ENCODE data around the gene SLC22A12. TPM values are rescaled to one million over a fixed set of nuclear protein-coding genes. Genes with fewer than 3 reads are reported as not detected.

SLC22A12 gene
- polyA plus RNA-seq, 1 of the 3 experiments (the other 2 are of a cell fraction) = not detected

- TF ChIP-seq NRF1 (IDR thresholded peaks at IDR 0.05; ENCODE audit: low read depth, low read length) = no peak
- no peak for TF ChIP-seq CTCF (IDR thresholded peaks at IDR 0.05)
- no peak for TF ChIP-seq EP300 (IDR thresholded peaks at IDR 0.05; ENCODE audit: borderline replicate concordance in 1 of 2, low read depth in 1 of 2, low read length in 1 of 2)
- no peak for TF ChIP-seq GATA2 (CRISPR knock-in tag; IDR thresholded peaks at IDR 0.05)
- TF ChIP-seq FOXM1 (IDR thresholded peaks at IDR 0.05; ENCODE audit: low read depth) = no peak
- TF ChIP-seq FOXJ3 (CRISPR knock-in tag; IDR thresholded peaks at IDR 0.05) = no peak
- no peak for TF ChIP-seq ELF1 (IDR thresholded peaks at IDR 0.05)
- TF ChIP-seq EZH2phosphoT487 (IDR thresholded peaks at IDR 0.05; ENCODE audit: borderline replicate concordance, low read depth) = no peak
- no peak for TF ChIP-seq ZBTB33 (IDR thresholded peaks at IDR 0.05; ENCODE audit: borderline replicate concordance, low read depth)
- no peak for TF ChIP-seq JUND (IDR thresholded peaks at IDR 0.05)
Observed at GRCh38 chr11:64580412-64580811, 10.6 kb upstream of the SLC22A12 start (continued).

- Histone ChIP-seq H3K79me2 (ENCODE audit: insufficient read depth) (no peaks in the 10 kb centered on the region), H3K36me3 (replicated peaks in 1 of 2; ENCODE audit: control insufficient read depth in 1 of 2, insufficient read depth in 2 of 2, low read length in 1 of 2) (no peaks in the 10 kb centered on the region), H2AFZ (ENCODE audit: low read depth) (no peak overlapping the region), H3K4me3 (ENCODE audit: low read depth in 2 of 2, low read length in 1 of 2) (no peak overlapping the region), H3K4me2 (no peak overlapping the region), H3K27me3 (ENCODE audit: insufficient read depth) (peaks cover 14% of the 10 kb centered on the region; the same call in 1 of the 2 replicates), H3K9me3 (no peaks in the 10 kb centered on the region), H3K9me2 (no peaks in the 10 kb centered on the region), H3K27ac (ENCODE audit: low read depth in 2 of 2, low read length in 1 of 2) (no peak overlapping the region), H3F3A (replicated peaks; ENCODE audit: insufficient read depth) (no peaks in the 10 kb centered on the region), H4K20me1 (ENCODE audit: insufficient read depth) (no peaks in the 10 kb centered on the region), H3K4me1 (ENCODE audit: control insufficient read depth in 1 of 2, insufficient read depth in 2 of 2, low read depth in 1 of 2, low read length in 1 of 2) (no peaks in the 10 kb centered on the region), H3K9ac (no peak overlapping the region)
- ChIA-PET CTCF (interaction anchor here (0.7 kb wide), 1 partner anchor 225 kb away, joined by 3 read pairs; no protein-coding TSS in a partner anchor), POLR2A (no interaction called here)
- DNase-seq = no peak
- TF ChIP-seq USF1 (IDR thresholded peaks at IDR 0.05; ENCODE audit: borderline replicate concordance, low read depth) (no peak), SMC3 (IDR thresholded peaks at IDR 0.05; ENCODE audit: low read depth, low read length) (no peak), EP300 (IDR thresholded peaks at IDR 0.05; ENCODE audit: borderline replicate concordance in 1 of 2, low read depth in 1 of 2, low read length in 1 of 2) (no peak), RAD21 (IDR thresholded peaks at IDR 0.05; ENCODE audit: low read length) (no peak)
- WGBS (ENCODE audit: low lambda C conversion rate) = 67% methylated on average over 16 of the region's 17 CpGs
Observed at GRCh38 chr11:64581057-64581523, 9.9 kb upstream of the SLC22A12 start.
